ENCODE results near the gene DAZAP1. TPM values are rescaled to one million over a fixed set of nuclear protein-coding genes. Genes with fewer than 3 reads are reported as not detected.

The DAZAP1 gene
- total RNA-seq, 2 donors from 2014 or later = 154 to 179 TPM

GRCh38 chr19:1411255-1412191 lies 4.1 kb downstream of the DAZAP1 start:
- Histone ChIP-seq H3K9ac (ENCODE audit: extremely low read depth, low read length, poor library complexity, severe bottlenecking) (no peak overlapping the region), H3K9me3 (ENCODE audit: control insufficient read depth, low read length) (no peaks in the 10 kb centered on the region), H3K27me3 (ENCODE audit: control insufficient read depth, insufficient read depth, low read length, poor library complexity, severe bottlenecking) (no peaks in the 10 kb centered on the region), H3K27ac (ENCODE audit: low read depth, low read length) (peak overlapping the region; percentile 22), H3K4me3 (ENCODE audit: low read length) (no peak overlapping the region), H3K36me3 (ENCODE audit: control insufficient read depth, insufficient read depth, low read length) (peaks cover 26% of the 10 kb centered on the region), H3K4me1 (ENCODE audit: control insufficient read depth, insufficient read depth, low read length) (peaks cover 13% of the 10 kb centered on the region)
- no peak for DNase-seq
- Mint-ChIP-seq H3K4me1 (peaks cover 39% of the 10 kb centered on the region), H3K36me3 (ENCODE audit: low read depth) (peaks cover 27% of the 10 kb centered on the region), H3K27me3 (ENCODE audit: insufficient read depth) (no peaks in the 10 kb centered on the region), H3K27ac (peak overlapping the region; percentile 30), H3K4me3 (no peak overlapping the region), H3K9me3 (no peaks in the 10 kb centered on the region)
- no peak for TF ChIP-seq CTCF (conservative IDR thresholded peaks at IDR 0.05)
- 91 to 94% methylated on average over 23 to 29 of the region's 29 CpGs for WGBS, 2 experiments (ENCODE audit: insufficient coverage in 1 of 2, insufficient read length in 1 of 2)

- DNase-seq = no peak
- Mint-ChIP-seq H3K36me3 (ENCODE audit: low read depth) (peaks cover 31% of the 10 kb centered on the region), H3K4me3 (no peak overlapping the region), H3K27me3 (ENCODE audit: insufficient read depth) (no peaks in the 10 kb centered on the region), H3K4me1 (peaks cover 39% of the 10 kb centered on the region), H3K27ac (peak overlapping the region; percentile 30), H3K9me3 (no peaks in the 10 kb centered on the region)
- Histone ChIP-seq H3K9ac (ENCODE audit: extremely low read depth, low read length, poor library complexity, severe bottlenecking) (no peak overlapping the region), H3K9me3 (ENCODE audit: control insufficient read depth, low read length) (no peaks in the 10 kb centered on the region), H3K36me3 (ENCODE audit: control insufficient read depth, insufficient read depth, low read length) (peaks cover 34% of the 10 kb centered on the region), H3K27me3 (ENCODE audit: control insufficient read depth, insufficient read depth, low read length, poor library complexity, severe bottlenecking) (no peaks in the 10 kb centered on the region), H3K4me3 (ENCODE audit: low read length) (no peak overlapping the region), H3K4me1 (ENCODE audit: control insufficient read depth, insufficient read depth, low read length) (peaks cover 13% of the 10 kb centered on the region), H3K27ac (ENCODE audit: low read depth, low read length) (no peak overlapping the region)
- no peak for TF ChIP-seq CTCF (conservative IDR thresholded peaks at IDR 0.05)
- WGBS, 2 experiments (ENCODE audit: insufficient coverage in 1 of 2, insufficient read length in 1 of 2) = 94 to 96% methylated on average over 18 to 21 of the region's 21 CpGs
Measured at GRCh38 chr19:1412323-1412923, 5.0 kb downstream of the DAZAP1 start.

- Histone ChIP-seq H3K4me1 (ENCODE audit: control insufficient read depth, insufficient read depth, low read length) (peaks cover 13% of the 10 kb centered on the region), H3K9me3 (ENCODE audit: control insufficient read depth, low read length) (no peaks in the 10 kb centered on the region), H3K4me3 (ENCODE audit: low read length) (no peak overlapping the region), H3K36me3 (ENCODE audit: control insufficient read depth, insufficient read depth, low read length) (peaks cover 40% of the 10 kb centered on the region), H3K27me3 (ENCODE audit: control insufficient read depth, insufficient read depth, low read length, poor library complexity, severe bottlenecking) (no peaks in the 10 kb centered on the region), H3K9ac (ENCODE audit: extremely low read depth, low read length, poor library complexity, severe bottlenecking) (no peak overlapping the region), H3K27ac (ENCODE audit: low read depth, low read length) (no peak overlapping the region)
- H3K36me3 Mint-ChIP-seq (ENCODE audit: low read depth) = peaks cover 37% of the 10 kb centered on the region
- TF ChIP-seq CTCF (conservative IDR thresholded peaks at IDR 0.05) = no peak
- DNase-seq = no peak
- no peak overlapping the region for H3K4me3 Mint-ChIP-seq
- peaks cover 39% of the 10 kb centered on the region for H3K4me1 Mint-ChIP-seq
- peak overlapping the region; percentile 30 for H3K27ac Mint-ChIP-seq
- H3K27me3 Mint-ChIP-seq (ENCODE audit: insufficient read depth) = no peaks in the 10 kb centered on the region
- WGBS, 2 experiments (ENCODE audit: insufficient coverage in 1 of 2, insufficient read length in 1 of 2) = 96 to 97% methylated on average over 19 to 36 of the region's 36 CpGs
- H3K9me3 Mint-ChIP-seq = no peaks in the 10 kb centered on the region
Measured at GRCh38 chr19:1412995-1413800, 5.8 kb downstream of the DAZAP1 start.

All from endodermal cell (in vitro differentiated cells).